ENCODE measurements around the gene ZNF438. TPM values are rescaled to one million over a fixed set of nuclear protein-coding genes. Genes with fewer than 3 reads are reported as not detected.
A peak's percentile ranks its signal among the peaks of the same experiment; 100 is the strongest.

ZNF438 gene
- polyA plus RNA-seq, 3 donors: 5.4 to 11.1 (median 9.3) TPM

DNA sequence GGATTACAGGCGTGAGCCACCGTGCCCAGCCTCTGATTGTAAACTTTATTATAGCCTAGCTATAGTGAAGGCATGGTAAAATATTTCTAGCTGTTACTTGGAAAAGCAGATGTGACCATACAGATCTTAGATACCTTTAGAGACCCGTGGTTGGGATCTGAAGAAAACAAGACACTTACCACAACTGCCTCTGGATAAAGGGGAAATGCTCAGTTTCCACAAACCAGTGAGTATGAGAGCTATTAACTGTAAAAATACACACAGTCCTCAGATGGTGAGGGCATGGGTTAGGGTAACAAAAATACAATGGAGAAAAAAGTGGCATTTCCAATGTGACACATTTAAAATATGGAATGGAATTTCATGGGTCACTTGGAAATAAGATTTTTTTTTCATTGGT, 63.0 kb downstream of the ZNF438 start:
- Mint-ChIP-seq H3K36me3 (peaks cover 24 to 39% of the 10 kb centered on the region in 2 donors), H3K4me3 (no peak overlapping the region), H3K9me3 (peaks cover 0 to 2% (median 0%) of the 10 kb centered on the region in 7 donors), H3K27me3 (ENCODE audit: low read depth in 3 of 3) (no peaks in the 10 kb centered on the region), H3K4me1 (peaks cover 33% of the 10 kb centered on the region), H3K27ac (peak overlapping the region in 1 of 7 donors; percentile 37)
- Histone ChIP-seq H3K9ac (ENCODE audit: insufficient read depth, low read length, poor library complexity, severe bottlenecking) (no peak overlapping the region), H3K27ac (ENCODE audit: low read depth in 1 of 2, low read length in 2 of 2) (peak overlapping the region in 1 of 2 donors; percentile 2), H3K36me3 (replicated peaks in 1 of 2; ENCODE audit: control insufficient read depth in 1 of 2, insufficient read depth in 2 of 2, low read length in 2 of 2) (peaks cover 4 to 15% of the 10 kb centered on the region in 2 donors), H3K79me2 (ENCODE audit: insufficient read depth, low read length) (peaks cover 27% of the 10 kb centered on the region), H3K27me3 (ENCODE audit: control insufficient read depth in 2 of 2, insufficient read depth in 2 of 2, low read length in 2 of 2) (no peaks in the 10 kb centered on the region), H3K4me1 (ENCODE audit: control insufficient read depth in 1 of 2, insufficient read depth in 2 of 2, low read length in 2 of 2) (peaks cover 7 to 9% of the 10 kb centered on the region in 2 donors), H4K20me1 (ENCODE audit: insufficient read depth, low read length) (no peaks in the 10 kb centered on the region), H3K4me3 (replicated peaks in 1 of 3; ENCODE audit: low read depth in 2 of 3, low read length in 3 of 3) (no peak overlapping the region), H2AFZ (ENCODE audit: insufficient read depth, low read depth, low read length, poor library complexity, severe bottlenecking) (no peak overlapping the region), H3K4me2 (replicated peaks; ENCODE audit: extremely low read depth, low read length, poor library complexity, severe bottlenecking) (no peak overlapping the region), H3K9me3 (replicated peaks in 1 of 2; ENCODE audit: control insufficient read depth in 1 of 2, insufficient read depth in 1 of 2, low read length in 2 of 2) (no peaks in the 10 kb centered on the region)
- intact Hi-C loops (cut with micrococcal nuclease): no loop called here
- no peak for DNase-seq
- TF ChIP-seq, protein P1, sequence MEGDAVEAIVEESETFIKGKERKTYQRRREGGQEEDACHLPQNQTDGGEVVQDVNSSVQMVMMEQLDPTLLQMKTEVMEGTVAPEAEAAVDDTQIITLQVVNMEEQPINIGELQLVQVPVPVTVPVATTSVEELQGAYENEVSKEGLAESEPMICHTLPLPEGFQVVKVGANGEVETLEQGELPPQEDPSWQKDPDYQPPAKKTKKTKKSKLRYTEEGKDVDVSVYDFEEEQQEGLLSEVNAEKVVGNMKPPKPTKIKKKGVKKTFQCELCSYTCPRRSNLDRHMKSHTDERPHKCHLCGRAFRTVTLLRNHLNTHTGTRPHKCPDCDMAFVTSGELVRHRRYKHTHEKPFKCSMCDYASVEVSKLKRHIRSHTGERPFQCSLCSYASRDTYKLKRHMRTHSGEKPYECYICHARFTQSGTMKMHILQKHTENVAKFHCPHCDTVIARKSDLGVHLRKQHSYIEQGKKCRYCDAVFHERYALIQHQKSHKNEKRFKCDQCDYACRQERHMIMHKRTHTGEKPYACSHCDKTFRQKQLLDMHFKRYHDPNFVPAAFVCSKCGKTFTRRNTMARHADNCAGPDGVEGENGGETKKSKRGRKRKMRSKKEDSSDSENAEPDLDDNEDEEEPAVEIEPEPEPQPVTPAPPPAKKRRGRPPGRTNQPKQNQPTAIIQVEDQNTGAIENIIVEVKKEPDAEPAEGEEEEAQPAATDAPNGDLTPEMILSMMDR (IDR thresholded peaks at IDR 0.05): no peak
- whole genome bisulfite sequencing (ENCODE audit: insufficient coverage): no CpG with 5 or more reads among the region's 3 CpGs

DNA sequence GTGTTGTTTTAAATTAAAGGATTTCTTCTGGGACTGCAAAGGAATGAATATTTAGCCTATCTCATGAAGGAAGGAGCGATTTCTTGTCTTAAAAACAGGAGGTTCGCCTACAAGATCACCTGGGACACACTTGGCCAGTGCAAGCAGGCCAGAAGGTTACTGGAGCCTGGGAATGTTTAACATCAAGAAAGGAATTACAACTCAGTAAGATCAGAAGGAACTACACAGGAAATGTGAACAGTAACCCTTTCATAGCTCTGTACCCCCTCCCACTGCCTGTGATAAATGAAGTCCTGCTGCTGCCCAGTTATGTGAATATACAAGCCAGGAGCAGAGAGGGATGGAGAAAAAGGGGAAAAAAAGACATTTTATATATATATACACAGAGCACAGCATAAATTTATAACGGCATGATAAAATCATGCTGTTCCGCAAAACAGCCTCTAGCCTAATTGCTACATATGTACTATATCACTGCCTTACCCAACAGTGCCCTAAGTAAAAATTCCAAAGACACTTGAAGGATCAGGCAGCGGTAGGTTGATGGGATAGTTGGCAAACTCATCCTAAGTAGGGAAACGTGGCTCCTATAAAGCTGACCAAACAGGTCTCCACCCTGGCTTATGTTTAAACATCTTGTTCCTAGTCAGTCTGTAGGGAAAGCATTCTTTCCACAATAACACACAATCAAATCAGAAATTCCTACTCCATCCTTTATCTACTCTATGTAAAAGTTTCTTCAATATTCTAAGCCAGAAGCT, 63.8 kb downstream of the ZNF438 start:
- TF ChIP-seq, protein P1 (IDR thresholded peaks at IDR 0.05): no peak
- Histone ChIP-seq H3K27ac (ENCODE audit: low read depth in 1 of 2, low read length in 2 of 2) (peak overlapping the region in 1 of 2 donors; percentile 12), H2AFZ (ENCODE audit: insufficient read depth, low read depth, low read length, poor library complexity, severe bottlenecking) (no peak overlapping the region), H4K20me1 (ENCODE audit: insufficient read depth, low read length) (no peaks in the 10 kb centered on the region), H3K27me3 (ENCODE audit: control insufficient read depth in 2 of 2, insufficient read depth in 2 of 2, low read length in 2 of 2) (no peaks in the 10 kb centered on the region), H3K4me1 (ENCODE audit: control insufficient read depth in 1 of 2, insufficient read depth in 2 of 2, low read length in 2 of 2) (peaks cover 9 to 10% of the 10 kb centered on the region in 2 donors), H3K36me3 (replicated peaks in 1 of 2; ENCODE audit: control insufficient read depth in 1 of 2, insufficient read depth in 2 of 2, low read length in 2 of 2) (peaks cover 2 to 10% of the 10 kb centered on the region in 2 donors), H3K4me2 (replicated peaks; ENCODE audit: extremely low read depth, low read length, poor library complexity, severe bottlenecking) (no peak overlapping the region), H3K4me3 (replicated peaks in 1 of 3; ENCODE audit: low read depth in 2 of 3, low read length in 3 of 3) (no peak overlapping the region), H3K9me3 (replicated peaks in 1 of 2; ENCODE audit: control insufficient read depth in 1 of 2, insufficient read depth in 1 of 2, low read length in 2 of 2) (no peaks in the 10 kb centered on the region), H3K79me2 (ENCODE audit: insufficient read depth, low read length) (peaks cover 27% of the 10 kb centered on the region), H3K9ac (ENCODE audit: insufficient read depth, low read length, poor library complexity, severe bottlenecking) (no peak overlapping the region)
- intact Hi-C loops (cut with micrococcal nuclease): no loop called here
- no CpG with 5 or more reads among the region's 6 CpGs for WGBS (ENCODE audit: insufficient coverage)
- no peak overlapping the region for H3K4me3 Mint-ChIP-seq
- peaks cover 35% of the 10 kb centered on the region for H3K4me1 Mint-ChIP-seq
- DNase-seq: no peak
- H3K27ac Mint-ChIP-seq: peak overlapping the region in 1 of 7 donors; percentile 3
- peaks cover 20 to 39% of the 10 kb centered on the region in 2 donors for H3K36me3 Mint-ChIP-seq
- H3K9me3 Mint-ChIP-seq: peaks cover 0 to 2% (median 0%) of the 10 kb centered on the region in 7 donors
- no peaks in the 10 kb centered on the region for H3K27me3 Mint-ChIP-seq (ENCODE audit: low read depth in 3 of 3)
